GM21381 (cell line): ENCODE measurements around the gene PRMT5.
"Not testable (repeated sequence)": the region's sequence is repeated elsewhere in the genome, so short reads cannot be mapped to it uniquely, and the experiment has no call there.

ENCODE experiments used
- ATAC-seq: cut with Tn5 transposase; IDR thresholded peaks from one replicate; pipeline ENCODE4 v1.9.1; 2021; ENCODE audit warnings: mild to moderate bottlenecking, moderate library complexity; ENCODE audit not compliant: unreplicated experiment

PRMT5 gene

DNA sequence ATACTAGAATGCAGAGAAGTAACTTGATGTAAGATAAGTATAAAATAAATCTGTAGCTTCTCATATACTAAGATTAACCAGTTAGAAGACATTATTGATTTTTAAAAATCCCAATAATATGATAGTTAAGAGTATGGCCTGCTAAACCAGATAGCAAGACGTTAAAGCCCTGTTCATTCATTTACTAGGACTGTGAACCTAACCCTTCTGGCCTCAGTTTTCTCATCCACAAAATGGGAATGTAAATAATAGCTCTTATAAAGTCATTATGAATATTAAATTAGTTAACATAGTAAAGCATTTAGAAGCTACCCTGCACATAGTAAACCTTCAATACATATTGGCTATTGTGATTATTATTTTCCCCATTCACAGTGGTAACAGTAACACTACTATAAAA is 6.0 kb upstream of the PRMT5 start:
- ATAC-seq = no peak

GRCh38 chr14:22932146-22932545 is 3.0 kb upstream of the PRMT5 start:
- ATAC-seq = no peak

- ATAC-seq = no peak
Measured at GRCh38 chr14:22929961-22930364, 787 bp upstream of the PRMT5 start.

DNA sequence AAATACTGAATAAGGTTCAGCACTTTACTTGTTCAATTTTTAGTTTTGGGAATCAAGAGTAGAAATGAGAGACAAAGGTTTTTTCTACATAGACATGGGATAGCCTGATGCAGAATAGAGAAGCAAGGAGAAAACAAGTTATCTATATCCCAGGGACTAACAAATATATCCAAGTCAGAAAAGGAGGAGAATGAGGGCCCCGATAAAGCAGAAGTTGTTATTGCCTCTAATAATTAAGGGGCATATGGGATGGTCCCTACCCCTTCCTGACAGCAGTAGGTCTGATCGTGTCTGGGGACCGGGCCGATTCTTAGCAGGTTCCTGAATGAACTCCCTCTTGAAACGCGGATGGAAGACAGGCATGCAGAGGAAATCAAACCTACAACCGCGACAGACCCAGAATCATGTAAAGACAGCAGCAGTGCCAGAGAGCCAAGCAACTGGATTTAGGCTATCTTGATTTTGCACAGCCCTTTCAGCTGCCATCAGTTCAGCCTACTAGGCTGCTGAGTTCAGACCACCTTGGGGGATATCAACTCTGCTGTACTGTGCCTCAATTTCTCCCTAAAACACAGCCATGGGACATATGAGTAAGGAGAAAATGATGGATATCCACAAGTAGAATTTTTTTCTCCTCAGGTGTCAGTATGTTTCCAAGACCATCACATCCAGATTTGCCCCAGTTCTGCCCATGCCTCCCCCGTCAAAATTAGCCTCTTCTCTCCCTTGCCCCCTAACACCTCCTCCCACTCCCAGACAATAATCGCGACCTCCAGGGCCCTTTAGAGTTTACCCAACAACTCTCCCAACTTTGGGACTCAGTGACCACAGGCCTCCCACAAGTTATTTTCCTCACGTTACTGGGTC is 706 bp downstream of the PRMT5 start:
- ATAC-seq = no peak

GRCh38 chr14:22926316-22926715 is 2.9 kb downstream of the PRMT5 start:
- no peak for ATAC-seq

DNA sequence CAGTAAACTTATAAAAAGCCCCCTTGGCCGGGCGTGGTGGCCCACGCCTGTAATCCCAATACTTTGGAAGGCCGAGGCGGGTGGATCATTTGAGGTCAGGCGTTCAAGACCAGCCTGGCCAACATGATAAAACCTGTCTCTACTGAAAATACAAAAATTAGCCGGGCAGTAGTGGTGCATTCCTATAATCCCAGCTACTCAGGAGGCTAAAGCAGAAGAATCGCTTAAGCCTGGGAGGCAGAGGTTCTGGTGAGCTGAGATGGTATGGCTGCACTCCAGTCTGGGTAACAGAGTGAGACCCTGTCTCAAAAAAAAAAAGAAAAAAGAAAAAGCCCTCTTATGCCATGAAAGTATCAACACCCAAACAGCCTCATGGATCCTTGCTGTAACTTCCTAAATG is 3.7 kb downstream of the PRMT5 start:
- ATAC-seq = no peak

- ATAC-seq = no peak
Measured at GRCh38 chr14:22923746-22924145, 5.4 kb downstream of the PRMT5 start.

DNA sequence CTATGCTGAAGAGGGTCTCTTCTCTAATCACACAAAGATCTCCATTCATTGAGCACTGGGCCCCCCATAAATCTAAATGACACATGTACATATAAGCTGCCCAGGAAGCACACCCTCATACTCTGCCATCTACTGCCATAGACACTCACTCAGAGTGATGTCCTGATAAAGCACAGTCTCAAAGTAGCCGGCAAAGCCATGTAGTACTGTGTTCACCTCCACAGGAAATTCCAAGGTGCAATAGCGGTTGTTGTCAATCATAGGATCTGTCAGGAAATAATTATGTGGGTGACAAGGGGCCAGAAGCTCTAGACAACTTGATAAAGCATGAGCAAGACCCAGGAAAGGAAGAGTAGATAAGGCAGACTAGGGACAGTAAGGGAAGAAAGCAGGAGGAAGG is 6.9 kb downstream of the PRMT5 start:
- ATAC-seq = no peak

- no peak for ATAC-seq
Measured at GRCh38 chr14:22920697-22921096, 8.5 kb downstream of the PRMT5 start.

- ATAC-seq = no peak
Measured at GRCh38 chr14:22919601-22919921, 9.6 kb downstream of the PRMT5 start.

DNA sequence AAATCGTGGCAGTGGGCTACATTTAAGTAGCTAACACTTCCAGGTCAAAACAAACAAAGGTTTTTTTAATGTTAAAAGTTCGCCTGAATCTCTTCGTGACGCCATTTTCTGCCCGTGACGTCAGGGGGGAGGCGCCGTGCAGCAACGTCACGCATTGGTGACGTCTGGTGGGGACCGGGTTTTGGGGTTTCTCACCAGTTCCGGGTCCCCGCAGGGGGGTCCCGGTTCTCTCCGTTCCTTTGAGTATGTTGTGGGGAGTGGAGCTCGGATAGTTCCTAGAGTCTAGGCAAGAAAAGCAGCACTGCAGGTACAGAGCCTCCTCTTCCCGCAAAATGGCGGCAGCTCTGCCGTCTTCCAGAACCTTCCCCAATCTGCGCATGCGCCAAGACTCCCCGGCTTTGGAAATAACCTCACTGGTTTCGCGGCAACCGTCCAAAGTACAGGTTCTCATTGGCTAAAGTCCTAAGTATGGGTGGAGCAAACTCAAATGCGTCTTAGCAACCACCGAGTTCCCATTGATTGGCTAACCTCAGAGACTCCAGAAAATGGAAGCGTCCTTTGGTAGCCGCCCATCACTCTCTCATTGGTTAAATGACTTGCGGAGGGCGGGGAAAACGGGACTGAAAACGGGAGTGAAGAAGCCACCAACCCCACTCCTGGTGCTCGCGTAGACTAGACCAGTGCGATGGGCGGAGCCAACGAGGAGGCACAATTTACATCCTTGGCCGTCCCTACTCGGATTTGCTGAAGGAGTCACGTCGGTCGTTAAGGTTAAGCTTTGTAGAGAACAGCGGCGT is 10.2 kb downstream of the PRMT5 start, which contains the start of gene RBM23:
Gene RBM23, minus strand, starts transcription at position 346 of the 797 bp plus-strand sequence.
- ATAC-seq = peak; percentile 88

DNA sequence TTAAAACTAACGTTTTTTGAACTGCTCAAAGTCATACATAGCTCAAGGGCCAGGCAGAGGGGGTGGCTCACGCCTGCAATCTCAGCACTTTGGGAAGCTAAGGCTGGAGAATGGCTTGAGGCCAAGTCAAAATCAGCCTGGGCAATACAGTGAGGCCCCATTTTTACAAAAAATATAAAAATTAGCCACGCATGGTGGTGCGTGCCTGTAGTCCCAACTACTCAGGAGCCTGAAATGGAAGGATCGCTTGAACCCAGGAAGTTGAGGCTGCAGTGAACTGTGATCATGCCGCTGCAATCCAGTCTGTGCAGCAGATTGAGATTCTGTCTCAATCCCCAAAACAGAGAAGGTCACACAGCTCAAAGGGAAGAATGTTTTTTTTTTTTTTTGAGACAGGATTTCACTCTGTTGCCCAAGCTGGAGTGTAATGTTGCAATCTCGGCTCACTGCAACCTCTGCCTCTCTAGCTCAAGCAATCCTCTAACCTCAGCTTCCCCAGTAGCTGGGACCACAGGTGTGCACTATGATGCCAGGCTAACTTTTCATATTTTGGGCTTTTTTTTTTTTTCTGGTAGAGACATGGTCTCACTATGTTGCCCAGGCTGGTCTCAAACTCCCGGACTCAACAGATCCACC is 13.2 kb downstream of the PRMT5 start:
- no peak for ATAC-seq

GRCh38 chr14:22914836-22915235 is 14.3 kb downstream of the PRMT5 start:
- not testable (repeated sequence) for ATAC-seq

DNA sequence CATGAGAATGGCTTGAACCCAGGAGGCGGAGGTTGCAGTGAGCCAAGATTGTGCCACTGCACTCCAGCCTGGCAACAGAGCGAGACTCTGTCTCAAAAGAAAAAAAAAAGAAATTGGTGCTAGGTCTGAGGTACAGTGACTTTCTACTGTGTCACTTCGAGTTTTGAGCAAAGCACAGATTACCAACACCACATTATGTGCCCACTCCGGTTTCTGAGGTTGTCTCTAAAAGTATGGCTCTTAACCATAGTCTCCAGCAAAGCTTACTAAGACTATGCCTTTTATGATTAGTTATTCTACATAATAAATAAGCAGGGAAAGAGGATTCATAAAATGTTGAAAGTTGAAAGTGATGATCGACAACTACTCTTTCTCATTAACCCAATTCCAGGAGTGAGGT is 18.3 kb downstream of the PRMT5 start:
- ATAC-seq = no peak

DNA sequence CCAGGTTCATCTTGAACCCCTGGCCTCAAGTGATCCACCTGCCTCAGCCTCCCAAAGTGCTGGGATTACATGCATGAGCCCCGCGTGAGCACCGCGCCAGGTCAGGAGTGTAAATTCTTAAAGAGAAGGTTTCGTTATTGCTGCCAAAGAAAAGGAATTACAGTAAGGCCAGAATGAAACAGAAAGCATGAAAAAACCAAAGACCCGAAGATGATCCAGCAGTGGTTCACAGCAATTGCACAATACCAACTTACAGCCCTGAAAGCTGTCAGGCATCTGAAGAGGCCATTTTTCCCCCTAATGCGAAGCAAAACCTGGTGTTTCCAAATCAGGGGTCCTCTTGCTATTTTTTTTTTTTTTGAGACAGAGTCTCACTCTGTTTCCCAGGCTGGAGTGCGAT is 20.6 kb downstream of the PRMT5 start:
- ATAC-seq = no peak

DNA sequence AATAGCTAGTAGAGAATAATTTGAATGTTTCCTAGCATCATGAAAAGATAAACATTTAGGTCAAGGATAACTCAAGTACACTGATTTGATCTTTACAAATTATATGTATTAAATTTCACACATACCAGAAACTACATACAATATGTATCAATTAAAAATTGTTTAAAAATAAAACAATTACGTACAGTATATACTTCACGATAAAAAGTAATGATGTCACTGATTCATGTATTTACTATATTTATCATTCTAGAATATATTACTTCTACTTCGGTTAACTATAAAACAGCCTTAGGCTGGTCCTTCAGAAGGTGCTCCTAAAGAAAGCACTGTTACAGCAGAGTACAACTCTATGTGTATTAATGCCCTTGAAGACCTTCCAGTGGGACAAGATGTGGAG is 21.7 kb downstream of the PRMT5 start:
- ATAC-seq = no peak

DNA sequence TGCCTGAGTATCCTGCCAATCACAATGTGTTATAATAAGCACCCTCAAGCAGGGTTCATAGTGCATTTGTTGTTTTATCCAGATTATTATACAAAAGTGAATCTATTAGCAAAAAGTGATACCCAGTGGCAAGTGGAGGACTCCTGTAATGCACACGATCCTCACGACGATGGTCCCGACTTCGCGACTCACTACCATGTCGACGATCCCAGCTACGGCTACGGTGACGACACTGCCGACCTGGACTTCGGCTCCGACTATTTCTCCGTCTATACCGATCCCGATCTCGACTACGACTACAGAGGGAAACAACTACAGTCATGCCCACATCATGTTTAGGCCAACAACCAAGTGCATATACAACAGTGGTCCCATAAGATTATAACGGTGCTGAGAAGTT is 23.1 kb downstream of the PRMT5 start:
- no peak for ATAC-seq

GRCh38 chr14:22905627-22906026 is 23.5 kb downstream of the PRMT5 start:
- no peak for ATAC-seq

GRCh38 chr14:22903742-22904087 is 25.5 kb downstream of the PRMT5 start:
- ATAC-seq = no peak

- ATAC-seq = no peak
Measured at GRCh38 chr14:22901799-22902198, 27.4 kb downstream of the PRMT5 start.

- no peak for ATAC-seq
Measured at GRCh38 chr14:22900081-22900799, 28.9 kb downstream of the PRMT5 start.
